HFFc6 (cell line): ENCODE measurements around the gene PCBP2. TPM values are rescaled to one million over a fixed set of nuclear protein-coding genes. Genes with fewer than 3 reads are reported as not detected.
A peak's percentile ranks its signal among the peaks of the same experiment; 100 is the strongest.

ENCODE experiments used
- DNase-seq: peaks from one replicate; pipeline ENCODE4 v3.0.0-alpha.2; 2018
- H3K27ac Mint-ChIP-seq: 2 replicates; pipeline ENCODE4 v1.8.0; 2020; ENCODE audit warnings: mild to moderate bottlenecking, mixed read lengths
- H3K27me3 Mint-ChIP-seq: 2 replicates; pipeline ENCODE4 v1.8.0; 2021; ENCODE audit warnings: mild to moderate bottlenecking, moderate library complexity, mixed read lengths; ENCODE audit not compliant: insufficient read depth
- H3K36me3 Mint-ChIP-seq: 2 replicates; pipeline ENCODE4 v1.8.0; 2021; ENCODE audit warnings: low read depth, mixed read lengths
- H3K4me1 Mint-ChIP-seq: 2 replicates; pipeline ENCODE4 v1.8.0; 2020; ENCODE audit warnings: low read depth, mixed read lengths
- H3K4me3 Mint-ChIP-seq: 2 replicates; pipeline ENCODE4 v1.8.0; 2020; ENCODE audit warnings: mild to moderate bottlenecking, moderate library complexity, mixed read lengths
- H3K9me3 Mint-ChIP-seq: 2 replicates; pipeline ENCODE4 v1.8.0; 2020; ENCODE audit warnings: mild to moderate bottlenecking, mixed read lengths
- CTCF ChIP-seq: fragments of 200-600 bp; sonication (generic); IDR thresholded peaks from 2 replicates; pipeline ENCODE4 v1.5.0; 2021; ENCODE audit warnings: antibody characterized with exemption, mild to moderate bottlenecking
- total RNA-seq, 6 experiments: library from RNA; stranded (reverse); fragmentation: NEBNext Ultra II Directional; extraction: Animal tissue kit (Norgen Biotek cat#: 25700); gene quantifications; 2 replicates in 1 of 6; 3 replicates in 5 of 6; pipeline ENCODE4 v1.2.3, GENCODE V29; 2021

Gene PCBP2
- total RNA-seq, 6 experiments from 2014 or later, result 763 to 969 (median 874) TPM

- Mint-ChIP-seq H3K27me3 (peaks cover 32% of the 10 kb centered on the region), H3K4me1 (peaks cover 33% of the 10 kb centered on the region), H3K27ac (peak overlapping the region; percentile 48; the same call in 1 of the 2 replicates), H3K9me3 (no peaks in the 10 kb centered on the region), H3K36me3 (peaks cover 25% of the 10 kb centered on the region), H3K4me3 (no peak overlapping the region)
- no peak for TF ChIP-seq CTCF
- DNase-seq, result no peak
Measured at GRCh38 chr12:53486736-53487487, 35.0 kb downstream of the PCBP2 start.

- no peak overlapping the region for H3K4me3 Mint-ChIP-seq
- peaks cover 32% of the 10 kb centered on the region for H3K4me1 Mint-ChIP-seq
- H3K27ac Mint-ChIP-seq, result peak overlapping the region; percentile 38; the same call in 1 of the 2 replicates
- DNase-seq, result no peak
- no peaks in the 10 kb centered on the region for H3K9me3 Mint-ChIP-seq
- TF ChIP-seq CTCF, result no peak
- H3K27me3 Mint-ChIP-seq, result peaks cover 18% of the 10 kb centered on the region
- H3K36me3 Mint-ChIP-seq, result peaks cover 12% of the 10 kb centered on the region
Measured at GRCh38 chr12:53489242-53489864, 37.5 kb downstream of the PCBP2 start.

GRCh38 chr12:53492188-53492587 lies 40.3 kb downstream of the PCBP2 start:
- Mint-ChIP-seq H3K4me3 (peak overlapping the region; percentile 85), H3K4me1 (peaks cover 38% of the 10 kb centered on the region), H3K27ac (peak overlapping the region; percentile 90), H3K36me3 (peaks cover 3% of the 10 kb centered on the region; the same call in 1 of the 2 replicates), H3K27me3 (peaks cover 11% of the 10 kb centered on the region), H3K9me3 (no peaks in the 10 kb centered on the region)
- DNase-seq, result no peak
- TF ChIP-seq CTCF, result no peak

GRCh38 chr12:53492830-53493609 lies 41.1 kb downstream of the PCBP2 start:
- H3K4me1 Mint-ChIP-seq, result peaks cover 46% of the 10 kb centered on the region
- no peaks in the 10 kb centered on the region for H3K9me3 Mint-ChIP-seq
- peak overlapping the region; percentile 90 for H3K27ac Mint-ChIP-seq
- TF ChIP-seq CTCF, result no peak
- peaks cover 6% of the 10 kb centered on the region for H3K27me3 Mint-ChIP-seq
- H3K4me3 Mint-ChIP-seq, result peak overlapping the region; percentile 85
- DNase-seq, result peak; percentile 80
- H3K36me3 Mint-ChIP-seq, result peaks cover 4% of the 10 kb centered on the region; the same call in 1 of the 2 replicates

- Mint-ChIP-seq H3K4me1 (peaks cover 54% of the 10 kb centered on the region), H3K27ac (peak overlapping the region; percentile 90), H3K9me3 (no peaks in the 10 kb centered on the region), H3K36me3 (peaks cover 4% of the 10 kb centered on the region; the same call in 1 of the 2 replicates), H3K4me3 (peak overlapping the region; percentile 85), H3K27me3 (peaks cover 6% of the 10 kb centered on the region)
- TF ChIP-seq CTCF, result no peak
- DNase-seq, result no peak
Measured at GRCh38 chr12:53493610-53494391, 41.9 kb downstream of the PCBP2 start.
